Measurements from ENCODE around the gene LHX4. TPM values are rescaled to one million over a fixed set of nuclear protein-coding genes. Genes with fewer than 3 reads are reported as not detected.

The LHX4 gene
- total and polyA plus RNA-seq, 7 donors, result 0.44 to 0.92 (median 0.60) TPM; not detected in 4

DNA sequence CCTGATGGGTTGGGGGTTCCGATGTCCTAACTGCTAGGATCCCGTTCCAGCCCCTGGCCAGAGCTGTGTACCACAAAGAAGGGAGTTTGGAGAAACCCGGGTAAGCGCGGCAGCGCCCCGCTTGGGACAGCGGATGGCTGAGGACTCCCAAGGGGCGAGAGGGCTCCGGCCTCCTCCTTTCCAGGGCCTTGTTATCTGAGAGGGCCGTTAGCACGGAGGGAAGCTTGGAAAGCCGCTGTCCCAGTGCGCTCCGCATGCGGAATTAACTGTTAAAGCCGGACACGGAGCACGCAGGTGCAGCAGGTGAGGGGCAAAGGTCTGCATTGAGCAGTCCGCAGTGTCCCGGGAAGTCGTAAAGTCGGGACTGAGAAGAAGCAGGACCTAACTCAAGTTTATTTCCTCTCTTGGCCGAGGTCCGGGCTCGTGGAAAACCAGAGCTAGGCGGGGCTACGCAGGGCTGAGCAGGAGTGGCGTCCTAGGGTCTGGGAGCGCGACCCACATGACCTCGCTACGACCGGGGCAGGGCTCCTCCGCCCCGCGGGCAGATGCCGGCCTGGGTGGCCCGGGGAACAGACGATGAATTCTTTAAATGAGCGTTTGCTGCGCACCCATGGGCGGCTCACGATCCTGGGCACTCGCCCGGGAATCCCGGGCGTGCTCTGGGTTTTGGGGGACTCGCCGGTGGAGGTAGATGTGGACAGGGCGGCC is 4.5 kb downstream of the LHX4 start:
- 1 to 2% methylated on average over 51 of the region's 51 CpGs for WGBS, 2 donors
- Histone ChIP-seq H3K27me3 (peaks cover 90 to 100% (median 98%) of the 10 kb centered on the region in 3 donors), H3K36me3 (no peaks in the 10 kb centered on the region), H3K4me1 (peaks cover 0 to 56% (median 52%) of the 10 kb centered on the region in 4 donors), H3K4me3 (peak overlapping the region in 2 of 4 donors; percentile 2), H3K9me3 (no peaks in the 10 kb centered on the region), H3K27ac (no peak overlapping the region)
- TF ChIP-seq POLR2AphosphoS5 (IDR thresholded peaks at IDR 0.05), result no peak
- TF ChIP-seq POLR2A (IDR thresholded peaks at IDR 0.05), result no peak
- no peak for TF ChIP-seq EP300 (IDR thresholded peaks at IDR 0.05)
- TF ChIP-seq, protein P1, sequence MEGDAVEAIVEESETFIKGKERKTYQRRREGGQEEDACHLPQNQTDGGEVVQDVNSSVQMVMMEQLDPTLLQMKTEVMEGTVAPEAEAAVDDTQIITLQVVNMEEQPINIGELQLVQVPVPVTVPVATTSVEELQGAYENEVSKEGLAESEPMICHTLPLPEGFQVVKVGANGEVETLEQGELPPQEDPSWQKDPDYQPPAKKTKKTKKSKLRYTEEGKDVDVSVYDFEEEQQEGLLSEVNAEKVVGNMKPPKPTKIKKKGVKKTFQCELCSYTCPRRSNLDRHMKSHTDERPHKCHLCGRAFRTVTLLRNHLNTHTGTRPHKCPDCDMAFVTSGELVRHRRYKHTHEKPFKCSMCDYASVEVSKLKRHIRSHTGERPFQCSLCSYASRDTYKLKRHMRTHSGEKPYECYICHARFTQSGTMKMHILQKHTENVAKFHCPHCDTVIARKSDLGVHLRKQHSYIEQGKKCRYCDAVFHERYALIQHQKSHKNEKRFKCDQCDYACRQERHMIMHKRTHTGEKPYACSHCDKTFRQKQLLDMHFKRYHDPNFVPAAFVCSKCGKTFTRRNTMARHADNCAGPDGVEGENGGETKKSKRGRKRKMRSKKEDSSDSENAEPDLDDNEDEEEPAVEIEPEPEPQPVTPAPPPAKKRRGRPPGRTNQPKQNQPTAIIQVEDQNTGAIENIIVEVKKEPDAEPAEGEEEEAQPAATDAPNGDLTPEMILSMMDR (IDR thresholded peaks at IDR 0.05), result no peak
- intact Hi-C loops (cut with DNase I), result no loop called here
- peak; percentile 48 for DNase-seq

DNA sequence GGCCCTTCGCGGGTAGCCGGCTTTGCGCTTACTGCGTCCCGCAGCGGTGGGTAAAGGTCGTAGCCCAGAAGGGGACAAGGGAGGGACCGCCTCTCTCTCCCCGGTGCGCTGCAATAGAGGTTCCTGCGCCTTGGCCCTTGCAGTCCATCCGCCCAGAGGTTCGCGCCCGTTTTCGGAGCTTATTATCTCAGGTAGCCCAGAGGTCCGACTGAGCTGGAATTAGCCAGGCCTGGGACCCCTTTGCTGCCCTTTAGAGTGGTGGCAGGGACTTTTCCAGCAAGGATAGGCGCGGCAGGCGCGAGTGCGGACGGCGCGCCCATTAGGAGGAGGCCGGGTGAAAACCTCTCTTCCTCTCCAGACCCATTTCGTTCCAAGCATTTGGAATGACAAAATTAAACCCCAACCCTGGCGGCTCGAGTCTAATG is 5.0 kb downstream of the LHX4 start:
- 2 to 4% methylated on average over 30 of the region's 30 CpGs for WGBS, 2 donors
- TF ChIP-seq EP300 (IDR thresholded peaks at IDR 0.05) (no peak), POLR2A (IDR thresholded peaks at IDR 0.05) (no peak)
- Histone ChIP-seq H3K4me1 (peaks cover 0 to 52% (median 46%) of the 10 kb centered on the region in 4 donors), H3K27ac (no peak overlapping the region), H3K36me3 (no peaks in the 10 kb centered on the region), H3K4me3 (peak overlapping the region in 2 of 4 donors; percentile 2), H3K9me3 (no peaks in the 10 kb centered on the region), H3K27me3 (peaks cover 90 to 100% (median 98%) of the 10 kb centered on the region in 3 donors)
- intact Hi-C loops (cut with DNase I), result no loop called here
- DNase-seq, result peak; percentile 62

DNA sequence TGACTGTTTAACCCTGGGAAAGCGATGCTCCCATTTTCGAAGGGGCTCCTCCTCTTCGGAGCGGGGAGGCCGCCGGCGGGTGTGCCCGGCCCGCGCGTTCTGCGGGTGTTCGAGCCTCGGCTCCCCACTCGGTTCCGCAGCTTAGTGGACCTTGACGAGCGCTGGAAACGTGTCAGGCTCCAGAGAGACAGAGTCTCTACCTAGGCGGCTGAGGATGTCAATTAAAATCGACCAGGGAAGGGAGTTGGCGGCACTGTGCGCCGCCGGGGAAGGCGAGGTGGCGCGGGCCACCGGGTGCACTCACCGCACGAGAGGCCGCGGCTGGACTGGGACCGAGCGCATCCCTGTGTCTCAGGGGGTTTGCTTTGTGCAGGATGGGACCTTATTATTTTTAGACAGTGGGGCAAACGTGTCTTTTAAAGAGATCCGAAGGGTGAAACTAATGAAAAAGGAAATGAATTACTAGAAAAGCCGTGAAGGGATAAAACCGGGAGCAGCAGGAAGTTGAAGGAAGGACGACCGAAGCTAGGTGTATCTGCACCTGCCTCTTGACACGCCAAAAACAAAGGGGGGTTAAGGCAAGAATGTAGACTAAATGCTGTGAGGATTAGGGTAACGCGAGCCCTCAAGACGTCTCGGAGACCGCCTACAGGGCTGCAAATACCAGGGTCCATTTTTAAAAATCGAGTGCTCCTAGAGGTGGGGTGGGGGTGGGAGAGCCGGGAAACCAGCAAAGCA is 5.6 kb downstream of the LHX4 start:
- no peak overlapping the region for H3K27ac ChIP-seq
- H3K4me3 ChIP-seq, result peak overlapping the region in 2 of 4 donors; percentile 2
- no peaks in the 10 kb centered on the region for H3K36me3 ChIP-seq
- peaks cover 87 to 100% (median 98%) of the 10 kb centered on the region in 3 donors for H3K27me3 ChIP-seq
- H3K4me1 ChIP-seq, result peaks cover 0 to 46% (median 40%) of the 10 kb centered on the region in 4 donors
- 3 to 5% methylated on average over 49 of the region's 49 CpGs for WGBS, 2 donors
- TF ChIP-seq, protein P1 (IDR thresholded peaks at IDR 0.05), result no peak
- TF ChIP-seq EP300 (IDR thresholded peaks at IDR 0.05), result no peak
- TF ChIP-seq POLR2A (IDR thresholded peaks at IDR 0.05), result no peak
- no peak for TF ChIP-seq POLR2AphosphoS5 (IDR thresholded peaks at IDR 0.05)
- H3K9me3 ChIP-seq, result no peaks in the 10 kb centered on the region
- peak; percentile 4 for DNase-seq
- intact Hi-C loops (cut with DNase I), result no loop called here

DNA sequence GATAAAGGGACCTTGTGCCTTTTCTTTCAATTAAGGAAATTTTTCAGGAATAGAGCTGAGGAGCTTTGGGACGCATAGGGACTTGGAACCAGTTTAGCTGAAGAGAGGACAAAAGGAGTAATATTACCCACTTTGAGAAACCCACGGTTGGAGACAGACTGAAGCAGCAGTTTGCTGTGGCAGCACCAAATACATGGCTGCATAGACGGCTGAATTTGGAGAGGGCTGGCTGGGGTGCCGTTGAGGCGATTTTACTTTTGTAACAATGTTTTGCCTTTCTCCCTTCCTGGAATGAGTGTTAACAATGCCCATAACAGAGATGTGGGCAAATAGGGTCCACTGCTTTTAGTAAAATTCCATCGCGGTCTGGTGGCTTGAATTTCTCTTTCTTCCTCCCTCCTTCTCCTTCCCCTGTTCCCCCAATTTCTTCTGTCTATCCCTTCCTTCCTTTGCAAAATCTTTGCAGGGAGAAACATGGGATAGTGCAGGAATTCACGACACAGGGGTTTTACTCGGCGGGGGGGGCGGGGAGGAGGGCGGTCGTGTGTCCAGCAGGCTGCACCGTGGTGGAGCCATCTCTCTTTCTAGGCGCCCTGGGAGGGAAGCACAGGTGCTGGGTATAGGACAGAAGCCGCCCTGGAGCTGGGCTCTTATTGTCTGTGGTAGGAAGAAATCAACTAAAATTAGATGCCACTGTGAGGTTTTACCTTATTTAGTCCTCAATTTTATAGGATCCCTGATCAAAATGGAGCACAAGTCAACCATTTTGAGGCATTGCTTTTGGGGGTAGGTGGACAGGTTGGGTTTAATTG is 6.8 kb downstream of the LHX4 start:
- no peaks in the 10 kb centered on the region for H3K9me3 ChIP-seq
- H3K27ac ChIP-seq, result no peak overlapping the region
- peaks cover 0 to 34% (median 28%) of the 10 kb centered on the region in 4 donors for H3K4me1 ChIP-seq
- H3K36me3 ChIP-seq, result no peaks in the 10 kb centered on the region
- intact Hi-C loops (cut with DNase I), result no loop called here
- no peak for TF ChIP-seq POLR2A (IDR thresholded peaks at IDR 0.05)
- no peak for TF ChIP-seq EP300 (IDR thresholded peaks at IDR 0.05)
- no peak for TF ChIP-seq POLR2AphosphoS5 (IDR thresholded peaks at IDR 0.05)
- TF ChIP-seq, protein P1 (IDR thresholded peaks at IDR 0.05), result no peak
- peaks cover 85 to 100% (median 95%) of the 10 kb centered on the region in 3 donors for H3K27me3 ChIP-seq
- peak; percentile 14 for DNase-seq
- no peak overlapping the region for H3K4me3 ChIP-seq
- 8 to 16% methylated on average over 16 of the region's 16 CpGs for WGBS, 2 donors
